AG08395 (cell line): ENCODE results near the gene SRP14.

ENCODE experiments used
- DNase-seq: peaks from one replicate; pipeline ENCODE4 v3.0.0; 2012; ENCODE audit warnings: mixed read lengths, low spot score

The SRP14 gene

DNA sequence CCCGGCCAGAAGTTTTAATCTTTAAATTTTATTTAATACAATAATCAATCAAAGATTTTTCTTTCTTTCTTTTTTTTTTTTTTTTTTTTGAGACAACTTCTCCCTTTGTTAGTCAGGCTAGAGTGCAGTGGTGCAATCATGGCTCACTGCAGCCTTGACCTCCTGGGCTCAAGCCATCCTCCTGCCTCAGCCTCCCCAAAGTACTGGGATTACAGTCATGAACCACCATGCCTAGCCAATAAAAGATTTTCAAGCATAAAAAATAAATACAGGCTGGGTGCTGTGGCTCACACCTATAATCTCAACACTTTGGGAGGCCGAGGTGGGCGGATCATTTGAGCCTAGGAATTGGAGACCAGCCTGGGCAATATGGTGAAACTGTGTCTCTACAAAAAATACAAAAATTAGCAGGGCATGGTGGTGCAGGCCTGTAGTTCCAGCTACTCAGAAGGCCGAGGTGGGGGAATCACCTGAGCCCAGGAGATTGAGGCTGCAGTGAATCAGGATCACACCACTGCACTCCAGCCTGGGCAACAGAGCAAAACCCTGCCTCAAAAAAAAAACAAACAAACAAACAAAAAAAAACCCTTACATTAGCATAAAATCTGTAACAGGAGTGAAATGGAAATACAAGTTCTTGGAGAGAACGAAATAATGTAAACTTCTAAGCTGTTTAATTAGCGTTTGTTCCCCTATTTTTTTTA, 29.1 kb upstream of the SRP14 start:
- no peak for DNase-seq

DNA sequence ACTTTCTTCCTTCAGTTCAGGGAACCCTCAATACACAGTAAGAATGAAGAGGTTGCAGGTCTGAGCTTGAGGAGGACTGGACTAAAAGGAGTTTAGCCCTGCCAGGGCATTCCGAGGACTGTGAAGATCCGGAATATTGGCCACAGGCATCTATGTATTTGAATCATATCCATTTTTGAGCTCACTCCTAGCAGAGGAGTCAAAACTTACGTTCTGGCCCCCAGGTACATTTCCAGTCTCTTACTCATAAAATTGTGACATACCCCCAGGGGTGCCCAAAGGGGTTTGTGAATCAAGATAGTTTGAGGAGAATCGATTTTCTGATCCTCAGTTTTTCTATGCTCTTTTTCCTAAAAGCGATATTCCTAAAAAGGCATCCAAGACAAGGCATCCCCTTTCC, 27.6 kb upstream of the SRP14 start:
- no peak for DNase-seq

DNA sequence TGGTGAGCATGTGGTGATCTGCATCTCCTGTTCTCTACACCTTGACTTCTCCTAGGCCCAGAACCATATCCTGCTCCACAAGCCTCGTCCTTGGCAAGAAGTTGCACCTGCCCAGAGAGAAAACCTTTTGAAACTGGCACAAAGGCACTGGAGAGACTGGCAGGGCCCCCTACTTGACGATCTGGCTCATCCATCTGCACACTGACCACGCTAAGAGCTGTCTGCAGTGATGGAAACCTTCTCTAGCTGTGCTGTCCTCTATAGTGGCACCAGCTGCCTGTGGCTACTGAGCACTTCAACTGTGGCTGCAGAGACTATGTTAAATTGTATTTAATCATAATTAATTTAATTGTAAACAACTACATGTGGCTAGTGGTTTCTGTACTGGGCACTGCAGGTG, 26.2 kb upstream of the SRP14 start:
- DNase-seq, result no peak

DNA sequence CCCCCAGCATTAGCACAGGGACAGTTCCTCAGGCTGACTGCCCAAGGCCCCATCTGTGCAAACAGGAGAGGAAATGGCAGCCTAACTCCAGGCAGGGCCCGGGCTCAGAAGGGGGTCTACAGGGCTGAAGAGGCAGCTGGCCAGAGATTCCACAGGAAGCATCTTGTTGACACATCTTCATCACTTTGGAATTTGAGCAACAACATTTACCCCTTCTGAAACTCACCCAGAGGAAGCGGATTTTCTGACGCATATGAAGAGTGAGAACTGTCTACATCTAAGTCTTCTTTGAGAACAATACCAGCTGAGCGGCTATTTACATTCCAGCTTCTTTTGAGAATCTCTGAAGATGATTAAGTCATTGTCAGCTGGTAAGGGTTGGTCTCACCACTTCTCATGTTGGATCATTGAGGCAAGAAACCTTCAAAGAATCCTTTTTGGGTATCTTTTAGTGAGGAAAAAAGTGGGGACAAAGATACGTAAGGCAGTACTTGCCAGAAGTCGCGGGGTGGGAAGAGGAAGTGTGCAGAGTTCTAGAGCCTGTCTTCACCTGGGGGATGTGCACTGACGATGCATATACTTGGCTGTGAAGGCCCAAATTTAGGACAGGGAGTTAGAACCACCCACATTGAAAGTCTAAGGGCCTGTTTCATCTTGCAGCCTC, 25.4 kb upstream of the SRP14 start:
- DNase-seq, result peak; percentile 41

DNA sequence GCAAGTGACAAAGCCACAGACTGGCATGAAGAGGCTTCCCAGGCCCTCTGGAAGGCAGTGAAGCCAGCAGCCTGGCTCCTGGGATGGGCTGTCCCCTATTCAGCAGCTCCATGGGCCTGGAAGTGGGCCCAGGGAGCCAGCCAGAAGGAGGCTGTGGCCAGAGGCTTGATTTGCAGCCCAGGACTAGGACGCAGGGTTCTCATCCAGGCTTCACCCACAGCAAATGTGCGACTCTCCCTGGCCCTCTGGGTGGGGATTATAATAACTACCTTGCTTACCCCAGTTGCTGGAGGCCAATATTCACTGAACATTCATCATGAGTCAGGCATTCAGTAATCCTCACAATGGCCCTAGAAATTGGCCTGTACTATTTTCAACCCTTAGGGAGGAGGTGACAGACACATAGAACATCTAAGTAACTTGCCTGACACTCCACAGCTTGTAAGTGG, 24.6 kb upstream of the SRP14 start:
- peak; percentile 84 for DNase-seq

DNA sequence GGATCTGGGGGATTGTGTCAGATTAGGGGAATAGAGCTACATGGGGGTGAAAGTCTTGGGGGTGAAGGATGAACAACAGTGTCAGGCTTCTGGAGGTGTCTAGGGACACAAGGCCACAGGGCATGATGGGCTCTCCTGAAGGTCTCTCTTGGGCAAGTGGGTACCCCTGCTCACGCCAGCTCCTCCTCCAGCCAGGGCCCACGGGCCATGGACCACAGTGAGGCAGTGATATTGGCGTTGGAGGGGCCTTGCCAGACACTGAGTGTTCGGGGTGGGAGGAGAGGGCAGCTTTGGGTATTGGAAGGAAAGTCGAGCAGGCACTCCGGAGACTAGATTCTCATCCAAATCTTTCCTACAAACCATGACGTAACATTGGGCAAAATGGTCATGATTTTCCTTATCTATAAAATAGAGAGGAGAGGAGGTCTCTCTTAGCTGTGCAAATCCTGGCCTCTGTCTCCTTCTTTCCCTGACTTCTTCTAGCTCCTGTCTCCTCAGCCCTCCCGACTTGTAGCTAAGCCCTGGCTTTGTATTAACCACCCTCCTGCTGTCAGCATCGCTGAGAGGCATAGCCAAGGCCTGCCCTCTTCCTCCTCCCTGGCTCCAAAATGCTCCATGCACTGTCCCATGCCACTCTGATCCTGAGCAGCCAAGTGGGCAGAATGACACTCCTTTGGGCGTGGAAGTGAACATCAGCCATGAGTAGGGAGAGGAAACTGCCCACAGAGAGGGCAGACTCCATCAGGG, 24.0 kb upstream of the SRP14 start:
- DNase-seq, result no peak

DNA sequence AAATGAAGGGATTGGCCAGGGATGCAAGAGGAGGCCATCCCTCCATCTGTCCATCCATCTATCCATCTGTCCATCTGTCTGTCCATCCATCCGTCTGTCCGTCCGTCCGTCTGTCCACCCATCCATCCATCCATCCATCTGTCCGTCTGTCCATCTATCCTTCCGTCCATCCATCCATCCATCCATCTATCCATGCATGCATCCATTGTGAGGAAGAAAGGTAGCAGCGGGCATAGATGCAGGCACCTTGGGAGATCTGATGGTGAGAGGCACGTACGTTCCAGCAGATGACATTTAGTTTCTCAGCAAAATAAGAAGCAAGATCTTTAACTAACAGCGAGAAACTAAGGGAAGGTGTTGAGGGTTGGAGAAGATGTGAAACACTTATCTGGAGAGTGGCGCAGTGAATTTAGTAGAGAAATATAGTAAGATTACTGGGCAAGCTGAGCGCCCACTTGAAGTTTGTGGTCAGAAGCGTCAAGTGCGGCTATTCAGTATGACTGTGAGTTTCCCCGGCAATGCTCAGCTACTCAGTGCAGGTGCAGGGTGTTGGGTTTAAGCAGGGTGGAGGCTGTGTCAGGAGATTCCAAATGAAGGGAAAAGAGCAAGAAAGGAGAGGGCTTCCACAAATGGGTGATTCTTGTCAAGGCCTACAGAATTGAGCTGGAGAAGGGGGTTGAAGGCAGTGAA, 22.4 kb upstream of the SRP14 start:
- no peak for DNase-seq

DNA sequence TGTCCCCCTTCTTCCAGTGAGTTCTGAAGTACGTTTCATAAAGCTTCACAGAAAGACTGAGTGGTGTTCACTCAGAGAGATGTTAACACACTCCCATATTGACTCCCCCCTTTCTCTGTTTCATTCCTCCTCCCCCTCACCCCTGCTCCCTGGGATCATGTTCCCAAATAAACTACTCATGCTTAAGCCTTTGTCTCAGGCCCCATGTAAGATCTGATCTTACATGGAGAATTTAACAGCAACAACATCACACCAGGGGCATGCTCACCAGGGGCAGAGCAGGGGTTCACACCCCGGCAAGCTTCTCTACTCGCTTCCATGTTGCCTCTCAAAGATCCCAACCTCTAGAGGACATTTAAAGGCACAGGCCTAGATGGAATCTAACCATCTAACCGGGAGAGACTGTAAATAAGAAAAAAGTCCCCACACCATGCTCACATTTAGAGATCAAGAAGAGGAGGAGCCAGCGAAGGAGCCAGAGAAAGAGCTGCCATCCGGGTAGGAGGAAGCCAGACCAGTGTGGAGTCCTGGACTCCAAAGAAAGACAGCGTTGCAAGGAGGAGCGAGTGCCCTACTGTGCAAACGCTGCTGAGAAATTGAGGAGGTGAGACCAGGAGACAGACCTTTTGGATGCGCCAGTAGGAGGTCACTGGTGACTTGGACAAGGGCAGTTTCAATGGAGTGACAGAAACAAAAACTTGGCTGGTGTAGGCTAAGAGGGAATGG, 21.4 kb upstream of the SRP14 start:
- no peak for DNase-seq

DNA sequence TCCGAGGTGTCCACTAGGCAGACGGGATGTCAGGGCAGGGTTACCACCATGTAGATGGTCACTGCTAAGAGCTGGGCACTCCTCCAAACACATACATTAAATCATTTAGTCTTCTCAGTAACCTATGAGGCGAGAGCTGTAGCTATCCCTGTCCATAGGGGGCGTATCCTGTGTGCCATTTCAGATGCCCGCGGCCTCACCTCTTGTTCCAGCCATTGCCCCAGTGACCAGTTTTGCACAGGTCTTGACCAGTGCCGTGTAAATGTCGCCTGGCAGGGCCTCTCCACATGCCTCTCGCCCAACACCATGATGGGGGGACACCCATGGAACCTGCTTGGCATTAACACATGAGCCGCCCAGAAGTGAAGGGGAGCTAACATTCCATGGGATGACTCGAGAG, 20.8 kb upstream of the SRP14 start:
- no peak for DNase-seq

DNA sequence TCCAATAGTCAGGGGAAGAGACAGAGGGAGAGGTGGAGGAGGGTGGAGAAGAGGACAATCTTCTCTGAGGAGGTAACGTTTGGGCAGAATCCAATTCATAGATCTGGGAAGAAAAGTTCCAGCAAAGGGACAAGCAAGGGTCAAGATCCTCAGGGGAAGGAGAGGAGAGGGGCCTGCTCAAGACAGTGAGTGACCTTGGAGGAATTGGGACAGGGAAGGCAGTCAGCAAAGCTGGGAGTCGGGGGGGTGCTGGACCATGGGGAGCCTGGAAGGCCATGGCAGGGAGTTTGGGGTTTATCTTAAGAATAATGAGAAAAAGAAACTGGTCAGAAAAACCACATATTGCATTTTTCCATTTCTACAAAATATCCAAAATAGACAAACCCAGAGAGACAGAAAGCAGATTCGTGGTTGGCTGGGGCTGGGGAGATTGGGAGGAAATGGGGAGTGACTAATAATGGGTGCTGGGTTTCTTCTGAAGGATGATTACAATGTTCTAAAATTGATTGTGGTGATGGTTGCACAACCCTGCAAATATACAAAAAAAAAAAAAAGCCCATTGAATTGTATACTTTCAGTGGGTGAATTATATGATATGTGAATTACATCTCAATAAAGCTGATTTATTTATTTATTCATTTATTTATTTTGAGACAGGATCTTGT, 19.6 kb upstream of the SRP14 start:
- DNase-seq, result peak; percentile 35

DNA sequence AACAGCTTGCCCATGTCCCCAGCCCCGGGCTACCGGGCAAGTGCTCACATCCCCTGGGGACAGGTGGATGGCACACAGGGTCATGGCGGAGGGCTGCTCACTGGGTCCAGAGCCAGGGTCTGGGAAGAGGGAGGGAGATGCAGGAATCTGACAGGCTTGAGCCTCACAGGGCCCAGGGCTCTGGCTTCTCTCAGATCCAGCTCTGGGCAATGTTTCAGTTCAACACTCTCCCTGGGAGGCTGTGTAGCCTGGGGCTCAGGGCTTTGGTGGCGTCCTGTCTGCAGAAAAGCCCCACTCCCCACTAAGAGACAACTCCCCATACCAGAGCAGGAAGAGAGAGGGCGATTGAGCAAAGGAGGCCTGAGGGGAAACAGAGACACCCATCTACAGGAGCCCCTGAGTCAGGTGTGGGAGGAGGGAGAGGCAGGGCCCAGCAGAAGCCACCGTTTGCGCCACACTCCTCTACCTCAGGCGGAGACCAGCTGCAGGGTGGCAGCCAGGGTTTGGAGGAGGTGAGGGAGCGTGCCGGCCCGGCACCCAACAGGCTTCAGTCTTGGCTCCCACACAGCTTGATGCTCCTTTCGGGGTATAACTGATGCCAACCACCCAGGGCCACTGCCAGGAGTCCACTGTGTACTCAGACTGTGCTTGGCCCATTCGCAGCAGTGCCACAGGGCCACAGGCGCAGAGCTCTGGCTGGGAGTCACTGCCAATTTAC, 16.8 kb upstream of the SRP14 start:
- DNase-seq, result no peak

DNA sequence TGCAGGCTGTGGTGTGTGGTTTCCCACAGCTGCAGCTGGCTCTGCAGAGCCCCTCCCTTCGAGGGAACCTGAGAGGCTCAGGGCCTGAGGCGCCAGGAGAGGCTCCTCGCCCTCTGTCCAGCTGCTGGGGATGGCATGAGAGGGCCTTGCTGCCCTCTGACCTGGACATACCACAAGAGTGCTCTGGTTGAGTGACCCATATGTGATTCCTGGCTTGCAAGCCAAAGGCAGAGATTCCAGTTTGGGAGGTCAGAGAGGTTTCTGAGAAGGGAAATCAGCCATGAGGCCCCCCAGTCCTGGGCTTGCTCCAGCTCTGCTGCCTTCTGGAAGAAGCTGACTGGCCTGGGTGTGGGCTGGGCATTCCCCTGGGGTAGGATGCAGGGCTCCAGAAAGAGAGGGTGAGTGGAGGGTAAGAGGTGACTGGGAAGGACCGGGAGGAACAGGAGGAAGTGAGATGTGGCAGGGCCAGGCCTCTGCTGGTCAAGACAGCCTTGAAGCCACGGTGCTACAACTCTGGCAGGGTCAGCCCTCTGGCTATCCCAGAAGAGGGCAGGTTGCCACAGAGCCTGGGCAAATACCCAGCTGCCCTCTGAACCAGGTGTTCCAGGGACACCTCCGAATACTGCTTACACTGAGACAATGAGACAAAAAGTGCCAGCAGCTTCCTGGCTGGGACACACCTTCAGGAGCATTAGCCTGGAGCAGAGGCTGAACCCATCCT, 16.0 kb upstream of the SRP14 start:
- DNase-seq, result no peak

DNA sequence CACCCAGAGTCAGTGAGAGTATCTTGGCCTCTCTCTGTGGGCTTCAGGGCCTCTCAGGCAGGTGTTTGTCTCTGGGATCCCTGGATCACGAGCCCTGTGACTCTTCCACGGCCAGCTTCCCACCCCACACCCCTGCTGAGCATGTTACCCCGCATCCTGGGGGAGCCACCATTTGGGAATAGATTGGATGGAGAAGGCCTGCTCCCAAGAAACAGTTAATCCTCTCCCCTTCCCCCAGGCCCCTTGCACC, 15.5 kb upstream of the SRP14 start:
- DNase-seq, result no peak

DNA sequence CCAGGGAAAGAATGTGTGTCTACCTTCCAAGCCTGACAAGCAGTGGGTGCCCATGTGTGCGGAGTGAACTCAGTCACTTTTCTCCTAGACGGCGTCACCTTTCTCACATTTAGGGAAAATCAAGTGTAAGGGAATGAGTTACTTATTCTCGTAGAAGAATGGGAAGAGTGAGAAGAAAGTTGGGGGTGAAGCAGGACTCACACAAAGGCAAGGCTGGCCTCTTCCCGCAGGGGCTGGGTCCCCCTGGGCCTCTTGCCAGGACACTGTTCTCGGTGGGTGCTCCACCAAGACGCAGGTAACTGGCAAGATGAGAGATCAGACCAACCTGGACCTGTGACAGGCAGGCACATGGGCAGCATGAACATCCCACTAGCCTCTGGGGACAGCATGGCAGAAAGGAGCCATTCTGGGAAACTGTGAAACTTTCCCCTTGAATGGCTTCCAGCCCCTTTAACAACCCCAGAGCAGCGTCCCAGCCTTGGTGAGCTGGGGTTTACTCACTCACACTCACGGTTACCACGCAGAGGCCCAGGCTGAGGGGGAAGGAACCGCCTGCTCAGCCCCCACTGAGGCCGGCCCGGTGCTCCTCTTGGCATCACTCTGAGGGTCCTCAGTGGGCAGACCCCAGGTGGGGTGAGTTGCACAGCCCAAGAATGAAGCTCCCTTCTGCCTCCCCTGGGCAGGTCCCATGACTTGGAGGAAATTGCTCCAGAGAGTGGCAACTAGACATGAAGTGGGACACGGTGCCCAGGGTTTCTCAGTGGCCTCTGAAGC, 15.0 kb upstream of the SRP14 start:
- no peak for DNase-seq

DNA sequence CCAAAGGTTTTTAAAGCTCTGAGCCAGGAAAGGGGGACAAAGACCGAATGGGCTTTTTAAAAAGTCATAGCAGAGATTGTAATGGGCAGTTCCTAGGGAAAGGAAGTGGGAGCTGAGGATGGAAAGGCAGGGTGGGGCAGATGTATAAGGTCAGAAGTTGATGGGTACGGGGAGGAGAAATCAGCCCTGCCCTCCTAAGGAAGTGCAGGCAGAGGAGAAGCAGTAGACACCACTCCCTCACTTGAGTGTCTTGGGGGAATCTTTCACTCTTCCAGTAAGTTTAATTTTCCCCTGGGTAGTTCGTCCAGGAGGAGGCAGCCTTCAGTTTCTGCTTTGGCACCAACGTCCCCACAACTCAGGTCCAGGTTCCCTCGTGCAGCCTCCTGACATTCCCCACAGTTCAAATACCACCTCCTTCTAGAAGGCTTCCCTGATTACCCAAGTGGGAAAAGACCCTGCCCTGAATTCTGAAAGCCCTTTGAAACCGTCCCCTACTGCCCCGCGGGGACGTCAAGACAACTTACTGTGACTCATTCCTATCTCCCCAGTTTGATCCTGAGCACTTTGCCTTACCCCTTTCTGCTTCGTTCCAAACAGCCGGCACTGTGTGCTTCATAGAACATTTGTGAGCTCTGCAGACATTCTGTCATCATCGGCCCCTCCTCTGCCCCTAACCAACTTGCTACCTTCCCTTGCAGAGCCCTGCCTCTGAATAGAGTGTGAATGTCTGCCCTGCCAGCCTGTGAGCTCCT, 14.3 kb upstream of the SRP14 start:
- DNase-seq, result no peak

DNA sequence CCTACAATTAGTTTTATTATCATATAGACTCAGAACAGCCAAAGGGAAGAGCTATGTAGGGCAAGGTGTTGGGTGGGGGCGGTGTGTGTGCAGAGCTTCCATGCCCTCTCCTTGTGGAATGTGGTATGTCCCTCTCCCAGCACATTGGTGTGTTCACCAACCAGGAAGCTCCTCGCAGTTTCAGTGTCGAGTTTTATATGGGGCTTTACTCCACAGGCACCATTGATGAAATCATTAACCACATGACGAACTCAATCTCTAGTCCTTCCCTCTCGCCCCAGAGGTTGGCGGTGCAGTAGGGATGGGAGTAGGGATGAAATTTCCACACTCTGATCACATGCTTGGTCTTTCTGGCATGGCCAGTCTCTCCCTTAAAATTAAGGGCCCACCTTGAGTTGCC, 13.6 kb upstream of the SRP14 start:
- no peak for DNase-seq

DNA sequence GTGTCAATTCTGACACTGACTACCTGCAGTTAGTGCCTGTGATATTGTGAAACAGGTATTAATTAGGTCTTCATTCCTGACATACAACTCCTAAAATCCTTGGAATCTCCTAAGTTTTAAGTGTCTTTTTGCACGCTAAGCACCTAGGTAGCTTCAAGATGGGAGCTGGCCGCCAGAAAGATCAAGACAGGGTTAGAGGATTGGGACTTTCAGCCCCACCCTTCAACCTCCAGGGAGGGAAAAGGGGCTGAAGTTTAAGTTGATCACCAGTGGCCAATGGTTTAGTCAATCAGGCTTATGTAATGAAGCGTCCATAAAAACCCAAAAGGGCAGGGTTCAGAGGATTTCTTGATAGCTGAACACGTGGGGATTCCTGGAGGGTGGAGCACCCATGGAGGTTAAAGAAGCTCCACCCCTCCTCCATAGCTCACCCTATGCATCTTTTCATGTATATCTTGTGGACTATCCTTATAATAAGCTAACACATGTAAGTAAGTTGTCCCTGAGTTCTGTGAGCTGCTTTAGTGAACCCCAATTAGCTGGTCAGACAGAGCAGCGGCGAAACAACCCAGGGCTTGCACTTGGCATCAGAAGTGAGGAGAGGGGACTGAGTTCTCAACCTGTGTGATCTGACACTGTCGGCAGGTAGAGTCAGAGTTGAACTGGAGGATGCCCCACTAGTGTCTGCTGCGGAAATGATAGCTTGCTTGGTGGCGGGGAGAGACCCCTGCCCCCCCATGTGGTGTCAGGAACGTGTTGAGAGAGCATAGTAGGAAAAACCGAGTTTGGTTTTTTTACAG, 12.8 kb upstream of the SRP14 start:
- DNase-seq, result no peak
